WTC11 (cell line): ENCODE data around the gene OPA1.

Experiments used
- CREB1 ChIP-seq: sonication (generic); formaldehyde crosslinking; IDR thresholded peaks from 2 replicates; pipeline ENCODE4 v1.8.0; 2023; ENCODE audit warnings: mild to moderate bottlenecking, missing genetic modification reagents
- CTCF ChIP-seq: fragments of 200-600 bp; IDR thresholded peaks from 2 replicates; pipeline ENCODE4 v1.8.0; 2022; ENCODE audit warnings: antibody characterized with exemption
- E2F1 ChIP-seq: sonication (generic); formaldehyde crosslinking; IDR thresholded peaks from 2 replicates; pipeline ENCODE4 v1.8.0; 2022; ENCODE audit warnings: mild to moderate bottlenecking, missing genetic modification reagents
- RELA ChIP-seq: sonication (generic); formaldehyde crosslinking; IDR thresholded peaks from 2 replicates; pipeline ENCODE4 v1.8.1; 2022; ENCODE audit warnings: missing genetic modification reagents, mild to moderate bottlenecking, borderline replicate concordance
- USF2 ChIP-seq: sonication (generic); formaldehyde crosslinking; IDR thresholded peaks from 2 replicates; pipeline ENCODE4 v1.8.1; 2023; ENCODE audit warnings: mild to moderate bottlenecking, missing genetic modification reagents, moderate library complexity

- TF ChIP-seq RELA (CRISPR knock-in tag) = no peak
- TF ChIP-seq E2F1 (CRISPR knock-in tag) = no peak
- no peak for TF ChIP-seq CREB1 (CRISPR knock-in tag)
- no peak for TF ChIP-seq CTCF
- TF ChIP-seq USF2 (CRISPR knock-in tag) = no peak
Observed at GRCh38 chr3:193746832-193747231, 153.8 kb downstream of the OPA1 start.
